Bladder microvascular endothelial cell (primary cell): ENCODE data around the gene ABLIM1. TPM values are rescaled to one million over a fixed set of nuclear protein-coding genes. Genes with fewer than 3 reads are reported as not detected.

ENCODE experiments used
- total RNA-seq: library from RNA; depleted of rRNA; stranded (reverse); fragments of >200 nt; gene quantifications from 2 replicates; pipeline ENCODE4 v1.2.3, GENCODE V29; 2014

The ABLIM1 gene
- total RNA-seq: 60.7 and 91.4 TPM in 2 replicates

GRCh38 chr10:114658175-114658574 is at the start of gene ABLIM1:
TSS of gene ABLIM1 (minus strand) at chr10:114658275. CDS start at chr10:114658200, 75 bp downstream.

GRCh38 chr10:114404171-114405010 is 253.7 kb downstream of the ABLIM1 start, which contains the start of gene AFAP1L2:
TSS of gene AFAP1L2 (minus strand) at chr10:114404502. CDS start at chr10:114404455, 47 bp downstream.

Other genes starting within 250 kb of the ABLIM1 start
- 16.8 and 43.6 TPM in 2 replicates for gene FHIP2A, start 163.5 kb upstream of the ABLIM1 start, total RNA-seq